Lower leg skin (tissue), 3 donors: ENCODE results near the gene MRFAP1L1.

Experiments used
- POLR2A ChIP-seq, 2 donors: fragments of 450-650 bp; IDR thresholded peaks; one replicate each; pipeline ENCODE4 v1.6.1; 2016 to 2017; ENCODE audit warnings: antibody characterized with exemption in 2 of 2, mild to moderate bottlenecking in 1 of 2, moderate library complexity in 1 of 2
- TF ChIP-seq, protein P1 (sequence below), 3 donors: fragments of 450-650 bp; IDR thresholded peaks; one replicate each; pipeline ENCODE4 v1.5.1; 2016; ENCODE audit warnings: antibody characterized with exemption in 3 of 3, mild to moderate bottlenecking in 3 of 3, moderate library complexity in 2 of 3

DNA sequence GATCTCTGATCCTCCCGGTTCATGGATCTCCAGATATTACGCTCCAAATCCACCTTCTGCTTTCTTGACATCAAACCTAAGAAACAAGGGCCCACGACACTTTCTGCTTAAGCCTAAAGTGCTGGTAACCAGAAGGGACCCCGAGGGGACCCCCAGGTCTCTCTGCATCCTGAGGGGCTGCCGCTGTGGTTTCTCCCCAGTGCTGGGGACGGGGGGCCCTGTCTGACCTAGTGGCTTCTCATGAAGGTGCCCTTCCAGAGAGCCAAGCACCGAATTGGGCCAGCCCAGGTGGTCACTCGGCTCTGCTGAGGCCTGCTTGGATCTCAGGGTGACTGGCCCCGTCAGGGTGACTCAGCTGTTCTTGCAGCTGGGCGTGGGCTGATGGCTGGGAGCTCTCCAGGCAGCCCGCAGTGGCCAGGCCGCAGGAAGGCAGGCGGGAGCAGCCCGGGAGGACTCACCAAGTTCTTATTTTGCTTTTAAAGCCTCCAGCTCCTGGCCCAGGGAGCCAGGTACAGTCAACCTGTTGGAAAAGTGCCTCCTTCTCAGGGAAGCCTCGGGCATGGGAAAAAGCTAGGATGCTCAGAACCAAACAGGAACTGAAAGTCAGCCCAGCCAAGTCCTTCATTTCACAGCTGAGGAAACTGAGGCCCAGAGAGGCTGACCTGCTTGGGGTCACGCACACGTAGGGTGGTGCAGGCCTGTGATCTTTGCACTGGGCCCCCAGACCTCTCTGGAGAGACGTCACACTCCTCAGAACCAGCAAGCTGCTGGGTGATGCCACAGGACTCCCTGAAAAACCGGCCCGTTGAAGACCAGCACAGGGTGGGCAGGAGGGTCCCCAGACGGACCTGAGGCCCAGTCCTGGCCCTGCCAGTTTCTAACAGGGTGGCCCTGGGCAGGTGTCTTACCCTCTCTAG, 23.0 kb upstream of the MRFAP1L1 start:
- TF ChIP-seq, protein P1, sequence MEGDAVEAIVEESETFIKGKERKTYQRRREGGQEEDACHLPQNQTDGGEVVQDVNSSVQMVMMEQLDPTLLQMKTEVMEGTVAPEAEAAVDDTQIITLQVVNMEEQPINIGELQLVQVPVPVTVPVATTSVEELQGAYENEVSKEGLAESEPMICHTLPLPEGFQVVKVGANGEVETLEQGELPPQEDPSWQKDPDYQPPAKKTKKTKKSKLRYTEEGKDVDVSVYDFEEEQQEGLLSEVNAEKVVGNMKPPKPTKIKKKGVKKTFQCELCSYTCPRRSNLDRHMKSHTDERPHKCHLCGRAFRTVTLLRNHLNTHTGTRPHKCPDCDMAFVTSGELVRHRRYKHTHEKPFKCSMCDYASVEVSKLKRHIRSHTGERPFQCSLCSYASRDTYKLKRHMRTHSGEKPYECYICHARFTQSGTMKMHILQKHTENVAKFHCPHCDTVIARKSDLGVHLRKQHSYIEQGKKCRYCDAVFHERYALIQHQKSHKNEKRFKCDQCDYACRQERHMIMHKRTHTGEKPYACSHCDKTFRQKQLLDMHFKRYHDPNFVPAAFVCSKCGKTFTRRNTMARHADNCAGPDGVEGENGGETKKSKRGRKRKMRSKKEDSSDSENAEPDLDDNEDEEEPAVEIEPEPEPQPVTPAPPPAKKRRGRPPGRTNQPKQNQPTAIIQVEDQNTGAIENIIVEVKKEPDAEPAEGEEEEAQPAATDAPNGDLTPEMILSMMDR (IDR thresholded peaks at IDR 0.05) = no peak
- no peak for TF ChIP-seq POLR2A (IDR thresholded peaks at IDR 0.05)
